NCI-H1436 (cell line): ENCODE measurements around the gene PHLPP2.
"Not testable (repeated sequence)": the region's sequence is repeated elsewhere in the genome, so short reads cannot be mapped to it uniquely, and the experiment has no call there.

ENCODE experiments used
- DNase-seq: peaks from one replicate; lab custom pipeline; 2025; lab: John Stamatoyannopoulos, UW

PHLPP2 gene

DNA sequence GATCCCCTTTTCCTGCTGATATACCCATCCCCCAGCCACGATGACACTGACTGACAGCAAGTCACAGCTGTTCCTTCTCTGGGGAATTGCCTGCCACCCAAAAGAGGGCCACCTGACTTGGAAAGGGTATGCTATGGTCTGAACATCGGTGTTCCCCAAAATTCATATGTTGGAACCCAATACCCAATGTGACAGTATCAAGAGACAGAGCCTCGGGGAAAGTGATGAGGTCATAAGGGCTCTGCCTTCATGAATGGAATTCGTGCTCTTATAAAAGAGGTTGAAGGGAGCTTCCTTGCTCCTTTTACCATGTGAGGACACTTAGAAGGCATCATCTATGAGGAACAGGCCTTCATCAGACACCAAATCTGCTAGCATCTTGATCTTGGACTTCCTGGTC lies 106.1 kb downstream of the PHLPP2 start:
- DNase-seq, result no peak

GRCh38 chr16:71614956-71615355 lies 109.5 kb downstream of the PHLPP2 start:
- DNase-seq, result not testable (repeated sequence)

- peak; percentile 73 for DNase-seq
Observed at GRCh38 chr16:71610936-71611871, 113.3 kb downstream of the PHLPP2 start.

DNA sequence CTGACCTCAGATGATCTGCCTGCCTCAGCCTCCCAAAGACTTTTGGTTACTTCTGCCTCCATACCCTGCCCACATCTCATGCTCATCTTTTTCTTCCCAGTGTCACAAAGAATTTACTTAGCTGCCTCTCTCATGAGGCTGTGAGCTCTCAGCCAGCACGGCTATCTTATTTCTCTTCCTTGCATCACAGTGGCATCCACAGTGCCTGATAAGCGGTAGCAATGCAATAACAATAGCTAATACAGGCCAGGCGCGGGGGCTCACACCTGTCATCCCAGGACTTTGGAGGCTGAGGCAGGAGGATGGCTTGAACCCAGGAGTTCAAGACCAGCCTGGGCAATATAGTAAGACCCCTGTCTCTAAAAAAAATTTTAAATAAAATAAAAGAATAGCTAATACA lies 114.1 kb downstream of the PHLPP2 start:
- DNase-seq, result no peak

GRCh38 chr16:71609066-71609465 lies 115.4 kb downstream of the PHLPP2 start:
- DNase-seq, result no peak

GRCh38 chr16:71600822-71601221 lies 123.7 kb downstream of the PHLPP2 start:
- no peak for DNase-seq

GRCh38 chr16:71598426-71598825 lies 126.1 kb downstream of the PHLPP2 start:
- DNase-seq, result not testable (repeated sequence)

GRCh38 chr16:71595340-71595826 lies 129.1 kb downstream of the PHLPP2 start:
- DNase-seq, result not testable (repeated sequence)
